Vagina (tissue), 2 donors: ENCODE data around the gene UBASH3B.

Experiments
- CTCF ChIP-seq, 3 experiments: fragments of 450-650 bp in 2 of 3; fragments of 200-600 bp in 1 of 3; sonication (generic) in 1 of 3; IDR thresholded peaks; one replicate each; pipeline ENCODE4 v1.5.1; 2017 to 2019; ENCODE audit warnings: antibody characterized with exemption in 3 of 3, mild to moderate bottlenecking in 2 of 3, moderate library complexity in 2 of 3
- POLR2A ChIP-seq, 2 donors: fragments of 450-650 bp; IDR thresholded peaks; one replicate each; pipeline ENCODE4 v1.6.1; 2017; ENCODE audit warnings: antibody characterized with exemption in 2 of 2, mild to moderate bottlenecking in 2 of 2, moderate library complexity in 2 of 2

DNA sequence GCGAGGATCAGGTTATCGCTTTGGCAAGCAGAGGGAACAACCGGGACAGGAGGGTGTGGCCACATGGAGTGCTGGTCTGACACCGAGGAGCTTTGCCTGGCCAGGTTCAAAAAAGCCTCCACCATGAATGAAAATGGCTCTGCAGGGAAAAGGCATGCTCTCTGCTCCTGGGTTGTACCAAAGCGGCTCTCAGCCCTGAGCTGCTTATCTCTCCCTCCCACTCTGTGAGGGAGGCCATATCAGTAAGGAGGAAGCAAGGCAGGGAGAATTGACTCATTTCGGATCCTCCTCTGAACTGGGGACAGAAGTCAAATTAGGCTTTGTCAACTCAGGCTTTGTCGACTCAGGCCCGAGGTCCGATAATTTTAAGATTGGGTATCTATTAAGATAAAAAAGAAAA, 99.9 kb downstream of the UBASH3B start:
- TF ChIP-seq POLR2A (IDR thresholded peaks at IDR 0.05) (no peak), CTCF (IDR thresholded peaks at IDR 0.05) (no peak)
